HG02973 (cell line): ENCODE measurements around the gene ZBTB46.
A peak's percentile ranks its signal among the peaks of the same experiment; 100 is the strongest.
"Not testable (repeated sequence)": the region's sequence is repeated elsewhere in the genome, so short reads cannot be mapped to it uniquely, and the experiment has no call there.

Experiments
- ATAC-seq: cut with Tn5 transposase; IDR thresholded peaks from one replicate; pipeline ENCODE4 v1.9.1; 2021; ENCODE audit warnings: moderate library complexity; ENCODE audit not compliant: unreplicated experiment

ZBTB46 gene

GRCh38 chr20:63859166-63859699 lies 28.2 kb upstream of the ZBTB46 start:
- no peak for ATAC-seq

- no peak for ATAC-seq
Measured at GRCh38 chr20:63858393-63859165, 27.5 kb upstream of the ZBTB46 start.

DNA sequence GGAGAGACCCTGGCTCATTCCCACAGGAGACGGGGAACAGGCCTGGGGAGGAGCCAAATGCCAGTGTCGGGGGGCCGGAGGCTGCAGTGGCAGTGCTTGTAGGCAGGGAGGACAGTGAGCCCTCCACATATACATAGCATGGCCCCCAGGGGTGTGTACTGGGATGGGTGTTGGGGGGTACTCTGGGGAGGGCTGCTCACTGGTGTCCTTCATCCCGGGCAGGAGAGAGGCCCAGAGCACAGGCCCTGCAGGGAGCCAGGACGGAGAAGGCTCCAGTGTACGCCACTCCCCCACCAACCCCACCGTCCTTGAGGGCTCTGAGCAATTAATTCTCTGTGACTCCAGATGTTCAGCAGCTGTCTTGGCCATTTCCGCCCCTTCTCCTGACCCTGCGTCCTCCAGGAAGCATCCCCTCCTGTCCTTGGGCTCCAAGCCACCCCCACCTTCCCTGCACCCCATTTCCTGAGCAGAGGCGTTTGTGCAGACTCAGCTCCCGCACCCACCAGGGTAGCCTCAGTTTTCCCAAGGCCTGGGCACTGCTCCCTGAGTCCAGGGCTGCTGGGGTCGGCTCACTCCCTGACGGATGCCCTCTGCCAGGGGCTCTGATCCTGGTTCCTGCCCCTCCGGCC lies 26.8 kb upstream of the ZBTB46 start:
- no peak for ATAC-seq

DNA sequence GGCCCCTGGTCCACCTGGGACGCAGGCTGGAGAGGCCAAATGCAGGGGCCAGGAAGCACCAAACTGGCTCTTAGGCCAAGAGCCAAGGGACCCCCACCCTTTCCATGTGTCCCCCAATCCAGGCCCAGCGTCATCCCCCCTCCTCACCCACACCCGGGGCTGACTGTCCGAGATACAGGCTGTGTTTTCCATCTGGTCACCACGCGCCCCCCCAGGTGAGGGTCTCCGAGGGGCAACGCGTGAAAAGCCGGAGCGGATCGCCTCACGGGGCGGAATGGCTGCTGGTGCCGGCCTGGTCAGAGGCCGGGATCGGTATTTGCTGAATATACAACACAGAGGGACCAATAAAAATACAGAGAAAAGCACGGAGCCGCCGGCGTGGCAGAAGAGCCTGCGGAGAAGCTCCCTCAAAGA lies 25.0 kb upstream of the ZBTB46 start:
- no peak for ATAC-seq

- ATAC-seq = no peak
Measured at GRCh38 chr20:63855363-63856097, 24.5 kb upstream of the ZBTB46 start.

GRCh38 chr20:63854766-63855362 lies 23.8 kb upstream of the ZBTB46 start:
- no peak for ATAC-seq

- ATAC-seq = no peak
Measured at GRCh38 chr20:63854069-63854765, 23.2 kb upstream of the ZBTB46 start.

GRCh38 chr20:63853733-63854068 lies 22.6 kb upstream of the ZBTB46 start:
- not testable (repeated sequence) for ATAC-seq

- ATAC-seq = not testable (repeated sequence)
Measured at GRCh38 chr20:63851548-63851943, 20.5 kb upstream of the ZBTB46 start.

DNA sequence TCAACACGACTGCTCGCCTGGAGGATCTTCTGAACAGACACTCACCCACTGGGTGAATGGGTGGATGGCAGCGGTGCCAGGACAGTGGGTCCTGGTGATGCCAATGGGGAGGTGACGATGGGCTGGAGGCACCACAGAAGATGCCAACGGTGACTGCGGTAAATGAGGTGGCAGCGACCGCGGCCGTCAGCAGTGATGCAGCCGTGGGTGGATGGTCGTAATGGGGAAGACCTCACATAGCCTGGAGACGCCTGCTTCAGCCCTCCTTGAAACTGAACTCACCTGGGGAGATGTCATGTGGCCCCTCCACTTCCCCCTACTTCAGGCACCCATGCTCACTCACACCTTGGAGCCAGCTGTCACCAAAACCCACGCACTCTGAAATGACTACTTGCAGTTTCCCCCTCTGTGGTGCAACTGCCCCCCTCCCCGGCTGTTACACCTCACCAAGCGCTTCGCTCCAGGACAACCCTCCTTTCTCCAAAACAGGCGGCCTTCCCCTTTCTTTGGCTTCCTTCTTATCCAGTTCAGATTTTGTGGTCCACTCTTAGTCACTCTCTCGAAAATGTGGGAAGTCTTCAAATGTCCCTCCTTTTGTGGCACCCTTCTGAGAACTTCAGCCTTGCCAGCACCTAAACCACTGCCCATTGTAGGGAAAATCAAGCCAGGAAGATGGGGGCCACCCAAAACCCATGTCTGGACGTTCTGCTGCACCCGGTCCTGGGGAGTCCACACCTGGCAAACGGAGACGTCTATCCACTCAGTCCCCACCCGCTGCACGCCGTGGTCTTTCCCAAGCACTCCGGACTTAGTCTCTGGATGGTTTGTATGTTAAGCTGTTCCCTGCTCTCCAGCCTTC lies 19.9 kb upstream of the ZBTB46 start:
- peak; percentile 64 for ATAC-seq

DNA sequence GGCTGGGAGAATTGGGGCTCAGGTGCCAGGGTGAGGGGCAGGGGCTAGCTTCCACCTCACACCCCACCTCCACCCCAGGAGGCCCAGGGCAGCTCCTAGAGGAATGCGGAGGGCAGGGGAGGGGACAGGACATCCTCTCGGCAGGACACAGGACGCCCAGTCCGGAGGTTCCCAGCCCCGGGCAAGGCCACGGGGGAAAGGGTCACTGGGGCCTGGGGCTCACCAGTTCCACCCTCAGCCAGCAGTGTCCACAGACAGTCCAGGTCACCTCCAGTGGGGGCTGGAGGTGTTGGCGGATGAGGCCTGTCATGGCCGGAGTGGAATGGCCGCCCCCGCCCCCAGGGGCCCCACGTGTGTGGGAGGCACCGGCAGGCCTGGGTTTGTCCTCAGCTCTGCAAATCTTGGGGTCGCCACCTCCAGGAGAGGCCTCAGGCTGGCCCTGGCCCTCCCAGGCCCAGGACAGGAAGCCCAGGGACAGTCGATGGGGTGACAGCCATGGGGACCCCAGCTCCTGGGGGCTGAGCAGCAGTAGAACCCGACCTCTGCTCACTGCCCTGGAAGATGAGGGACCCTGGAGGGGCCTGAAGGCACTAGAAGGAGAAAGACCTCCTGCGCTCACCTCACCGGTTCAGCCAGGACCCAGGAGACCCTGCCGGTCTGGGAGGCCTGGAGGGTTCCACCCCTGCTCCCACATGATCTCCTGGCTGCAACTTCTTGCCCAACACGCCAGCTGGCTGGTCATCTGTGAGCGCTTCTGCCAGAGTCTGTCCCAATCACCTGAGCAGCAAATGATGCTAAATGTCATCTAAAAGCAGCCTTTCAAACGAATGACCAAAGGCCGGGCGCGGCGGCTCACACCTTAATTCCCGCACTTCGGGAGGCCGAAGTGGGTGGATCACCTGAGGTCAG lies 17.2 kb upstream of the ZBTB46 start:
- no peak for ATAC-seq

GRCh38 chr20:63847237-63848002 lies 16.4 kb upstream of the ZBTB46 start:
- ATAC-seq = no peak

DNA sequence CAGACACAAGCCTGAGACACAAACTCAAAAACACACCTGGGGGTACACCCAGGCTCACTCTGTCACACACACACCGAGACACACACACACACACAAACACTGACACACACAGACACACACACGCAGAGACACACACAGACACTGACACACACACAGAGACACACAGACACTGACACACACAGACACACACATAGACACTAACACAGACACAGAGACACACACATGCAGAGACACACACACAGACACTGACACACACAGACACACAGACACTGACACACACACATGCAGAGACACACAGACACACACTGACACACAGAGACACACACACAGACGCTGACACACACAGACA lies 15.8 kb upstream of the ZBTB46 start:
- no peak for ATAC-seq

DNA sequence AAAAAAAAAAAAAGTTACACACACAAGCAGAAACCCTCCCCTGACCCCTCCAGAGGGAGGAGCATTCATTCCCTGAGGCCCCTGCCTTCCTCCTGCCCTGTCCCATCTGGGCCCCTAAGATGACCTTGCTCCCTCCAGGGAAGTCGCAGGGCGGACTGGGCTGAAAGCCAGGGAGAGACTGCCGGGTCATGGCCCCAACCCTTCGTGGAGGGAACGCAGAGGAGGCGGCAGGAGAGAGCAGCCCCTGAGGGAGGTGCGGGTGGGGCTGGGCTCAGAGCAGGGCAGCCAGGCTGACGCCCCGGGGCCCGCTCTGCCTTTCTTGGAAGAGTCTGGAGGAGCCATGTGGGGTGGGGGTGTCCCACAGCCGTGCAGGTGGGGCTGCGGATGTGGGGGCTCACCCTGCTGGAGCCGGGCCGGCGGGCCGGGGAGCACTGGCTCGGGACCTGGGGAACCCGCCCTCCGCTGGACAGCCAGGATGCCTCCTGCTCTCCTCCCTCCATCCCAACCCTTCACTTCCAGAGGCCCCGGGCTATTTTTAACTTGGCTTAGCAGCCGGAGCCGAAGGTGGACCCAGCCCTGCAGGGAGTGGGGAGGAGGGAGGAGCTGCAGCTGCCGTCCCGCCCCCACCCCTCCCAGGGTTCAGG lies 15.2 kb upstream of the ZBTB46 start:
- no peak for ATAC-seq

GRCh38 chr20:63844511-63844991 lies 13.5 kb upstream of the ZBTB46 start:
- ATAC-seq = no peak

GRCh38 chr20:63843778-63844177 lies 12.7 kb upstream of the ZBTB46 start:
- ATAC-seq = no peak

GRCh38 chr20:63843222-63843621 lies 12.2 kb upstream of the ZBTB46 start:
- ATAC-seq = no peak

- no peak for ATAC-seq
Measured at GRCh38 chr20:63842258-63842657, 11.2 kb upstream of the ZBTB46 start.
